D721Med (cell line): ENCODE data around the gene ADGRB3.

ENCODE experiments used
- DNase-seq: peaks from one replicate; pipeline ENCODE4 v3.0.0; 2011; ENCODE audit warnings: low spot score; ENCODE audit not compliant: insufficient read length
- FAIRE-seq: peaks from 2 replicates; lab custom pipeline; 2011; peaks lifted over from hg19 to GRCh38; lab: Jason Lieb, UNC
- CTCF ChIP-seq: IDR thresholded peaks from 2 replicates; pipeline ENCODE4 v1.5.1; 2012; ENCODE audit warnings: mild to moderate bottlenecking, control low read depth; ENCODE audit not compliant: insufficient read depth; ENCODE audit errors: missing control alignments

The ADGRB3 gene

GRCh38 chr6:69220375-69220774, 585.3 kb downstream of the ADGRB3 start:
- no peak for FAIRE-seq
- no peak for DNase-seq
- TF ChIP-seq CTCF: no peak

- DNase-seq (no peak), FAIRE-seq (no peak)
- no peak for TF ChIP-seq CTCF
These were observed 596.9 kb downstream of the ADGRB3 start for GRCh38 chr6:69232008-69232407.

GRCh38 chr6:69232496-69232895, 597.4 kb downstream of the ADGRB3 start:
- no peak for DNase-seq
- no peak for FAIRE-seq
- no peak for TF ChIP-seq CTCF

GRCh38 chr6:69232911-69233448, 597.9 kb downstream of the ADGRB3 start:
- DNase-seq (no peak), FAIRE-seq (no peak)
- no peak for TF ChIP-seq CTCF

GRCh38 chr6:69238067-69238466, 603.0 kb downstream of the ADGRB3 start:
- TF ChIP-seq CTCF: no peak
- DNase-seq: no peak
- no peak for FAIRE-seq

- no peak for DNase-seq
- FAIRE-seq: no peak
- TF ChIP-seq CTCF: no peak
These were observed 611.9 kb downstream of the ADGRB3 start for GRCh38 chr6:69246983-69247382.

- DNase-seq (no peak), FAIRE-seq (no peak)
- TF ChIP-seq CTCF: no peak
These were observed 625.9 kb downstream of the ADGRB3 start for GRCh38 chr6:69261010-69261409.
